Keratinocyte (primary cell): ENCODE data around the gene ELANE. TPM values are rescaled to one million over a fixed set of nuclear protein-coding genes. Genes with fewer than 3 reads are reported as not detected.

Source experiments
- DNase-seq: peaks from one replicate; pipeline ENCODE4 v3.0.0-alpha.2; 2011; ENCODE audit warnings: low read depth, missing footprints, low spot score
- FAIRE-seq: peaks from 2 replicates; lab custom pipeline; 2011; peaks lifted over from hg19 to GRCh38; lab: Jason Lieb, UNC
- H2AFZ ChIP-seq: 2 replicates; pipeline ENCODE4 v1.6.0; 2012; ENCODE audit warnings: low read length, control low read depth, inconsistent platforms; ENCODE audit not compliant: control insufficient read depth
- H3K27ac ChIP-seq: 2 replicates; pipeline ENCODE4 v1.5.1; 2011; ENCODE audit warnings: low read length; ENCODE audit not compliant: control insufficient read depth, insufficient read depth
- H3K27me3 ChIP-seq: 3 replicates; pipeline ENCODE4 v1.6.0; 2011; ENCODE audit warnings: low read length; ENCODE audit not compliant: control insufficient read depth, insufficient read depth; ENCODE audit errors: extremely low read depth
- H3K36me3 ChIP-seq, 2 experiments: 2 replicates in 1 of 2; 3 replicates in 1 of 2; pipeline ENCODE4 v1.5.1; 2011; ENCODE audit warnings: low read length in 2 of 2, mild to moderate bottlenecking in 1 of 2; ENCODE audit not compliant: control insufficient read depth in 2 of 2, insufficient read depth in 2 of 2; ENCODE audit errors: extremely low read depth in 1 of 2
- H3K4me1 ChIP-seq: 3 replicates; pipeline ENCODE4 v1.5.1; 2011; ENCODE audit warnings: low read length; ENCODE audit not compliant: control insufficient read depth, insufficient read depth; ENCODE audit errors: extremely low read depth
- H3K4me2 ChIP-seq: 3 replicates; pipeline ENCODE4 v1.6.0; 2011; ENCODE audit warnings: low read depth, low read length; ENCODE audit not compliant: control insufficient read depth, insufficient read depth; ENCODE audit errors: extremely low read depth
- H3K4me3 ChIP-seq, 3 experiments: fragments of 200-600 bp in 1 of 3; sonication (generic) in 1 of 3; 2 replicates in 2 of 3; 3 replicates in 1 of 3; pipeline ENCODE4 v1.5.1; 2011 to 2016; ENCODE audit warnings: low read length in 3 of 3, mild to moderate bottlenecking in 3 of 3, control low read depth in 2 of 3, inconsistent platforms in 1 of 3, low read depth in 1 of 3, mixed read lengths in 1 of 3, mixed run types in 1 of 3, moderate library complexity in 1 of 3; ENCODE audit not compliant: control insufficient read depth in 2 of 3, insufficient read depth in 2 of 3; ENCODE audit errors: extremely low read depth in 1 of 3
- H3K79me2 ChIP-seq: 2 replicates; pipeline ENCODE4 v1.6.0; 2012; ENCODE audit warnings: low read length; ENCODE audit not compliant: control insufficient read depth, insufficient read depth
- H3K9ac ChIP-seq: 3 replicates; pipeline ENCODE4 v1.6.0; 2011; ENCODE audit warnings: low read length; ENCODE audit not compliant: control insufficient read depth, insufficient read depth; ENCODE audit errors: extremely low read depth
- H3K9me1 ChIP-seq: 3 replicates; pipeline ENCODE4 v1.6.0; 2011; ENCODE audit warnings: low read length; ENCODE audit not compliant: control insufficient read depth, insufficient read depth; ENCODE audit errors: extremely low read depth
- H3K9me3 ChIP-seq: 2 replicates; pipeline ENCODE4 v1.5.1; 2012; ENCODE audit warnings: low read depth, low read length; ENCODE audit not compliant: control insufficient read depth
- H4K20me1 ChIP-seq: 3 replicates; pipeline ENCODE4 v1.6.0; 2011; ENCODE audit warnings: low read length; ENCODE audit not compliant: control insufficient read depth, insufficient read depth; ENCODE audit errors: extremely low read depth
- CTCF ChIP-seq, 3 experiments: IDR thresholded peaks in 1 of 3; conservative IDR thresholded peaks in 1 of 3; optimal IDR thresholded peaks in 1 of 3; 2 replicates in 2 of 3; 3 replicates in 1 of 3; pipeline versions ENCODE3 to v1.5.1; 2011; ENCODE audit warnings: low read length in 3 of 3, mild to moderate bottlenecking in 3 of 3, moderate library complexity in 2 of 3, control low read depth in 1 of 3, inconsistent platforms in 1 of 3; ENCODE audit not compliant: insufficient read depth in 2 of 3; ENCODE audit errors: extremely low read depth in 1 of 3
- EZH2 ChIP-seq: IDR thresholded peaks from one replicate; pipeline ENCODE4 v1.6.1; 2012; ENCODE audit warnings: inconsistent platforms, mild to moderate bottlenecking, low read length, moderate library complexity
- dilution Hi-C: fragments of 300-500 bp; cut with MboI; formaldehyde crosslinking; loops from one replicate; pipeline ENCODE4 v1.7.0; 2020; ENCODE audit warnings: low sequenced_read_pairs; ENCODE audit not compliant: extremely low pct_ligation_motif_present
- polyA plus RNA-seq, 5 experiments: library from polyadenylated mRNA; depleted of rRNA in 3 of 5; stranded (reverse) in 3 of 5; stranded (forward) in 1 of 5; unstranded in 1 of 5; fragments of >200 nt; gene quantifications; 1 replicate in 1 of 5; 2 replicates in 3 of 5; 3 replicates in 1 of 5; pipeline versions ENCODE4 v1.2.1 to v1.2.3, GENCODE V29; 2011 to 2012; ENCODE audit warnings: missing spikeins in 2 of 5, low read depth in 1 of 5, low replicate concordance in 1 of 5

ELANE gene
- polyA plus RNA-seq, 1 donor (not counting 4 experiments of a cell fraction or from before 2014, with no cell fraction given), result not detected

GRCh38 chr19:827710-828321 lies 24.3 kb upstream of the ELANE start, which contains the start of gene AZU1:
TSS of gene AZU1 (plus strand) at chr19:827837. CDS start at chr19:827847, 10 bp downstream.
- Histone ChIP-seq H3K27ac (no peak within 1 kb of the TSS), H3K27me3 (peaks cover 9% of the 10 kb centered on the region), H3K36me3 (no peaks in the 10 kb centered on the region), H3K9me1 (no peaks in the 10 kb centered on the region), H3K79me2 (no peaks in the 10 kb centered on the region), H3K4me3 (no peak within 1 kb of the TSS), H3K9ac (no peak within 1 kb of the TSS), H4K20me1 (no peaks in the 10 kb centered on the region), H3K4me1 (no peaks in the 10 kb centered on the region), H3K9me3 (no peaks in the 10 kb centered on the region), H2AFZ (no peak within 1 kb of the TSS), H3K4me2 (no peak within 1 kb of the TSS)
- FAIRE-seq (no peak), DNase-seq (no peak)
- no peak for TF ChIP-seq EZH2
- TF ChIP-seq CTCF (optimal IDR thresholded peaks at IDR 0.05 in 1 of 3, IDR thresholded peaks at IDR 0.05 in 1 of 3, conservative IDR thresholded peaks at IDR 0.05 in 1 of 3; ENCODE audit: extremely low read depth in 1 of 3, insufficient read depth in 2 of 3, low read length in 3 of 3), result no peak
- dilution Hi-C loops, result no loop called here

- Histone ChIP-seq H4K20me1 (no peaks in the 10 kb centered on the region), H3K9me3 (no peaks in the 10 kb centered on the region), H3K36me3 (no peaks in the 10 kb centered on the region), H3K4me1 (no peaks in the 10 kb centered on the region), H3K27me3 (peaks cover 11% of the 10 kb centered on the region), H3K4me2 (no peak overlapping the region), H3K4me3 (no peak overlapping the region), H2AFZ (no peak overlapping the region), H3K9me1 (no peaks in the 10 kb centered on the region), H3K27ac (no peak overlapping the region), H3K79me2 (no peaks in the 10 kb centered on the region), H3K9ac (no peak overlapping the region)
- no peak for FAIRE-seq
- DNase-seq, result no peak
- dilution Hi-C loops, result no loop called here
- no peak for TF ChIP-seq CTCF (optimal IDR thresholded peaks at IDR 0.05 in 1 of 3, IDR thresholded peaks at IDR 0.05 in 1 of 3, conservative IDR thresholded peaks at IDR 0.05 in 1 of 3; ENCODE audit: extremely low read depth in 1 of 3, insufficient read depth in 2 of 3, low read length in 3 of 3)
- no peak for TF ChIP-seq EZH2
Observed at GRCh38 chr19:829129-829758, 22.9 kb upstream of the ELANE start.
